HG02943 (cell line): Measurements from ENCODE around the gene MTHFR.

ENCODE experiments used
- ATAC-seq: cut with Tn5 transposase; IDR thresholded peaks from one replicate; pipeline ENCODE4 v1.9.1; 2021; ENCODE audit warnings: mild to moderate bottlenecking, low read depth, moderate library complexity; ENCODE audit not compliant: unreplicated experiment

Gene MTHFR

GRCh38 chr1:11736746-11737639 lies 68.8 kb downstream of the MTHFR start:
- no peak for ATAC-seq

GRCh38 chr1:11735854-11736745 lies 69.7 kb downstream of the MTHFR start, which contains the start of gene AGTRAP:
Gene AGTRAP (plus strand): TSS chr1:11736136. CDS start chr1:11736209, 73 bp downstream.
- ATAC-seq, result no peak
